ENCODE data around the gene PILRA.
"Not testable (repeated sequence)": the region's sequence is repeated elsewhere in the genome, so short reads cannot be mapped to it uniquely, and the experiment has no call there.

PILRA gene

GRCh38 chr7:100435401-100436304 lies 62.4 kb downstream of the PILRA start:
- no peak for DNase-seq

GRCh38 chr7:100437150-100438100 lies 64.1 kb downstream of the PILRA start:
- DNase-seq, result no peak

GRCh38 chr7:100438172-100438571 lies 64.9 kb downstream of the PILRA start:
- no peak for DNase-seq

GRCh38 chr7:100438731-100439130 lies 65.4 kb downstream of the PILRA start:
- DNase-seq, result not testable (repeated sequence)

- DNase-seq, result not testable (repeated sequence)
Observed at GRCh38 chr7:100439244-100439643, 66.0 kb downstream of the PILRA start.

- no peak for DNase-seq
Observed at GRCh38 chr7:100441641-100442535, 68.6 kb downstream of the PILRA start.

GRCh38 chr7:100443096-100443840 lies 70.0 kb downstream of the PILRA start:
- DNase-seq, result no peak

- no peak for DNase-seq
Observed at GRCh38 chr7:100444311-100445278, 71.3 kb downstream of the PILRA start.

- DNase-seq, result no peak
Observed at GRCh38 chr7:100446040-100446439, 72.8 kb downstream of the PILRA start.

- DNase-seq, result not testable (repeated sequence)
Observed at GRCh38 chr7:100447363-100447762, 74.1 kb downstream of the PILRA start.

GRCh38 chr7:100449190-100449795 lies 76.0 kb downstream of the PILRA start:
- DNase-seq, result no peak
